H1 (cell line): ENCODE results near the gene C4orf46. TPM values are rescaled to one million over a fixed set of nuclear protein-coding genes. Genes with fewer than 3 reads are reported as not detected.

Source experiments
- ASH2L ChIP-seq: fragments of 200-600, 300-600 bp; sonication (generic); IDR thresholded peaks from one replicate; pipeline ENCODE4 v1.7.1; 2017; ENCODE audit warnings: low read length
- CEBPB ChIP-seq: IDR thresholded peaks from 2 replicates; pipeline ENCODE4 v1.6.1; 2012; ENCODE audit warnings: low read depth, low read length
- CHD1 ChIP-seq: IDR thresholded peaks from 2 replicates; pipeline ENCODE4 v1.6.1; 2012; ENCODE audit warnings: low read depth, low read length, improper control_type of control experiment
- EGR1 ChIP-seq: IDR thresholded peaks from 2 replicates; pipeline ENCODE4 v1.6.1; 2011; ENCODE audit warnings: low read depth, low read length, borderline replicate concordance
- FOSL1 ChIP-seq: IDR thresholded peaks from 2 replicates; pipeline ENCODE4 v1.6.1; 2011; ENCODE audit warnings: mild to moderate bottlenecking, low read depth, low read length, moderate library complexity; ENCODE audit not compliant: insufficient read depth
- GABPA ChIP-seq: IDR thresholded peaks from 2 replicates; pipeline ENCODE4 v1.6.1; 2011; ENCODE audit warnings: mild to moderate bottlenecking, low read length, moderate library complexity, borderline replicate concordance; ENCODE audit not compliant: insufficient read depth
- HDAC2 ChIP-seq, 2 experiments: fragments of 300-600 bp in 1 of 2; sonication (generic) in 1 of 2; IDR thresholded peaks; 2 replicates each; pipeline ENCODE4 v1.6.1; 2011 to 2012; ENCODE audit warnings: low read depth in 2 of 2, low read length in 2 of 2, mild to moderate bottlenecking in 2 of 2, moderate library complexity in 2 of 2, borderline replicate concordance in 1 of 2, inconsistent platforms in 1 of 2
- HDAC6 ChIP-seq: IDR thresholded peaks from one replicate; pipeline ENCODE4 v1.7.1; 2012; ENCODE audit warnings: low read depth, mild to moderate bottlenecking, inconsistent platforms, low read length, moderate library complexity
- JUN ChIP-seq: IDR thresholded peaks from 2 replicates; pipeline ENCODE4 v1.6.1; 2011; ENCODE audit warnings: low read depth, mild to moderate bottlenecking, improper control_type of control experiment, low read length
- JUND ChIP-seq: IDR thresholded peaks from 2 replicates; pipeline ENCODE4 v1.6.1; 2011; ENCODE audit warnings: mild to moderate bottlenecking, improper control_type of control experiment, low read length
- KDM4A ChIP-seq: IDR thresholded peaks from one replicate; pipeline ENCODE4 v1.7.1; 2012; ENCODE audit warnings: low read depth, mild to moderate bottlenecking, moderate library complexity, low read length, inconsistent platforms; ENCODE audit not compliant: severe bottlenecking
- MAFK ChIP-seq: IDR thresholded peaks from 2 replicates; pipeline ENCODE4 v1.6.1; 2012; ENCODE audit warnings: low read depth, mild to moderate bottlenecking, improper control_type of control experiment, low read length
- NRF1 ChIP-seq: IDR thresholded peaks from 2 replicates; pipeline ENCODE4 v1.6.1; 2011; ENCODE audit warnings: mild to moderate bottlenecking, low read depth, low read length, improper control_type of control experiment
- POLR2A ChIP-seq, 2 experiments: IDR thresholded peaks; 1 replicate in 1 of 2; 2 replicates in 1 of 2; pipeline ENCODE4 v1.6.1; 2011; ENCODE audit warnings: low read depth in 2 of 2, low read length in 2 of 2, mild to moderate bottlenecking in 2 of 2; ENCODE audit errors: control extremely low read depth in 1 of 2
- POLR2AphosphoS5 ChIP-seq: IDR thresholded peaks from 2 replicates; pipeline ENCODE4 v1.6.1; 2011; ENCODE audit warnings: low read depth, low read length
- POU5F1 ChIP-seq: IDR thresholded peaks from 2 replicates; pipeline ENCODE4 v1.6.1; 2011; ENCODE audit warnings: low read depth, mild to moderate bottlenecking, low read length, moderate library complexity
- RAD21 ChIP-seq, 2 experiments: IDR thresholded peaks in 1 of 2; conservative IDR thresholded peaks in 1 of 2; 2 replicates each; pipeline ENCODE4 v1.6.1; 2011; ENCODE audit warnings: low read depth in 2 of 2, low read length in 2 of 2, improper control_type of control experiment in 1 of 2, inconsistent platforms in 1 of 2, mild to moderate bottlenecking in 1 of 2, moderate library complexity in 1 of 2
- RFX5 ChIP-seq: IDR thresholded peaks from 2 replicates; pipeline ENCODE4 v1.6.1; 2011; ENCODE audit warnings: low read depth, low read length, improper control_type of control experiment, borderline replicate concordance
- RXRA ChIP-seq: IDR thresholded peaks from 2 replicates; pipeline ENCODE4 v1.6.1; 2011; ENCODE audit warnings: low read depth, mild to moderate bottlenecking, low read length, moderate library complexity; ENCODE audit not compliant: insufficient read depth
- TEAD4 ChIP-seq: IDR thresholded peaks from 2 replicates; pipeline ENCODE4 v1.6.1; 2012; ENCODE audit warnings: low read depth, low read length, inconsistent platforms, mixed read lengths
- ZNF274 ChIP-seq: IDR thresholded peaks from 2 replicates; pipeline ENCODE4 v1.7.0; 2012; ENCODE audit warnings: low read length, borderline replicate concordance; ENCODE audit errors: extremely low read depth
- polyA plus RNA-seq, 7 experiments: library from polyadenylated mRNA; depleted of rRNA in 3 of 7; stranded (reverse) in 5 of 7; unstranded in 2 of 7; fragments of >200 nt in 5 of 7; fragments of 200-250 nt in 2 of 7; gene quantifications; 1 replicate in 5 of 7; 2 replicates in 1 of 7; 4 replicates in 1 of 7; pipeline versions ENCODE4 v1.2.1 to v1.2.3, GENCODE V29; 2011 to 2013; ENCODE audit warnings: missing spikeins in 2 of 7, mixed read lengths in 2 of 7
- total RNA-seq: library from RNA; stranded (reverse); fragmentation: NEBNext Ultra II Directional; extraction: Animal tissue kit (Norgen Biotek cat#: 25700); gene quantifications from 2 replicates; pipeline ENCODE4 v1.2.1, GENCODE V29; 2021
- TF ChIP-seq, protein P1 (sequence below): IDR thresholded peaks from 2 replicates; pipeline ENCODE4 v1.6.1; 2012; ENCODE audit warnings: inconsistent platforms

The C4orf46 gene
- total and polyA plus RNA-seq, 2 of the 8 experiments (the other 6 are each of a cell fraction or from before 2014, with no cell fraction given) = 19.8 to 28.6 TPM

DNA sequence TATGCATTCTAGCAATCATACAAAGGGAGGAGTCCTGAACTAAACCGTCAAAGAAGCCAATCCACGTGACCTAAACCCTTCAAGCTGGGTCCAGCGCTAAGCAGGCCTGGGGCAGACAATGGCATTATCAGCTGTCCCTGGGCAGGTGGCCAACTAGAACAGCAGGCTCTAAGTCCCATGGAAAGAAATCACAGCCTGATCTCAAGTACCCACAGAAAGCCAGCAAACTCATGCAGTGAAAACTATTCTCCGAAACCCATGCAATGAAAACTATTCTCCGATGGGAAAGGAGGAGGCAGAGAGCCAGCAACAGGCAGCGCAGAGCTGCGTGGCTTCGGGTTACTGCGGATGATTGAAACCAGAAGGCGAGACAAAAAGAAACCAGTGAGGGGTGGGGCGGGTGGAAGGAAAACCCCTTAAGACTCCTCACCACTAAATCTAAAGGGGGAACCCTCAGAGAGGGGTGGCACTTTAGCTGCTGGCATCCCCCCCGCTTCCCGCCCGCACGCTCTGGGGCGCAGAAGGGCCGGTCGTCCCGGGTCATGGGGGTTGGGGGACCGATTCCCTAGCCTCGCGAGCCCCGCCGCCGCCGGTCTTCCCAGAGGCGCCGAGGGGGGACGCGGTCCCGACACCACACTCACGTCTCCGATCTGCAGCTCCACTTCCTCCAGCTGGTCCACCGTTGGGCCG is 567 bp downstream of the C4orf46 start (continued):
- TF ChIP-seq KDM4A (peak; percentile 29), MAFK (no peak), ASH2L (peak; percentile 60), HDAC6 (no peak), POU5F1 (no peak), CEBPB (no peak), TEAD4 (peak; percentile 61), RXRA (no peak), GABPA (no peak), JUN (no peak), NRF1 (no peak), FOSL1 (no peak), RAD21 (IDR thresholded peaks at IDR 0.05 in 1 of 2, conservative IDR thresholded peaks at IDR 0.05 in 1 of 2; ENCODE audit: low read depth in 2 of 2, low read length in 2 of 2) (no peak), CHD1 (no peak), HDAC2 (IDR thresholded peaks at IDR 0.05; ENCODE audit: borderline replicate concordance in 1 of 2, low read depth in 2 of 2, low read length in 2 of 2) (peak in 1 of 2 experiments; percentile 87; a peak in 2 of 4 replicates), POLR2AphosphoS5 (peak; percentile 53; the same call in 1 of the 2 replicates), EGR1 (no peak), JUND (no peak), POLR2A (IDR thresholded peaks at IDR 0.05; ENCODE audit: control extremely low read depth in 1 of 2, low read depth in 2 of 2, low read length in 2 of 2) (no peak), ZNF274 (no peak), RFX5 (no peak)
- TF ChIP-seq, protein P1, sequence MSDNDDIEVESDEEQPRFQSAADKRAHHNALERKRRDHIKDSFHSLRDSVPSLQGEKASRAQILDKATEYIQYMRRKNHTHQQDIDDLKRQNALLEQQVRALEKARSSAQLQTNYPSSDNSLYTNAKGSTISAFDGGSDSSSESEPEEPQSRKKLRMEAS = peak; percentile 87
